ENCODE data around the gene OPRM1.

The OPRM1 gene

DNA sequence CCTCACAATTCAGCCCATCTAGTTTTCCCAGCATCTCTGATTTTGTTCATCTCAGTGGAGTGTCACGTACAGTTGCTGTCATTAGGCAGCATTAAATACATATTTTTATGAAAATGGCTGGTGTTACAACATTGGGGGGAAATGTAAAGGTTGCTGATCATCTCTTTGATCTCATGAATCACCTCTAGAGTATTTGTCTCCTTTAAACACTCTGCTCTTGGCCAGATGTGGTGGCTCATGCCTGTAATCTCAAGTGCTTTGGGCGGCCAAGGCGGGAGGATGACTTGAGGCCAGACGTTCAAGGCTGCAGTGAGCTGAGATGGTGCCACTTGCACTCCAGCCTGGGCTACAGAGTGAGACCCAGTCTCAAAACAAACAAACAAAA is 189.5 kb downstream of the OPRM1 start:
- H3K27me3 ChIP-seq (ENCODE audit: insufficient read depth, poor library complexity, severe bottlenecking), result no peaks in the 10 kb centered on the region
- DNase-seq (ENCODE audit: low read depth in 1 of 2, low spot score in 1 of 2), result no peak
- no peak overlapping the region for H3K27ac ChIP-seq (replicated peaks)
- H3K4me3 ChIP-seq (replicated peaks; ENCODE audit: insufficient read depth, low read length), result no peak overlapping the region
- TF ChIP-seq POLR2AphosphoS5 (IDR thresholded peaks at IDR 0.05; ENCODE audit: low read depth), result no peak
- no peak for TF ChIP-seq CTCF (IDR thresholded peaks at IDR 0.05; ENCODE audit: insufficient read depth, low read length)
- TF ChIP-seq, protein P1, sequence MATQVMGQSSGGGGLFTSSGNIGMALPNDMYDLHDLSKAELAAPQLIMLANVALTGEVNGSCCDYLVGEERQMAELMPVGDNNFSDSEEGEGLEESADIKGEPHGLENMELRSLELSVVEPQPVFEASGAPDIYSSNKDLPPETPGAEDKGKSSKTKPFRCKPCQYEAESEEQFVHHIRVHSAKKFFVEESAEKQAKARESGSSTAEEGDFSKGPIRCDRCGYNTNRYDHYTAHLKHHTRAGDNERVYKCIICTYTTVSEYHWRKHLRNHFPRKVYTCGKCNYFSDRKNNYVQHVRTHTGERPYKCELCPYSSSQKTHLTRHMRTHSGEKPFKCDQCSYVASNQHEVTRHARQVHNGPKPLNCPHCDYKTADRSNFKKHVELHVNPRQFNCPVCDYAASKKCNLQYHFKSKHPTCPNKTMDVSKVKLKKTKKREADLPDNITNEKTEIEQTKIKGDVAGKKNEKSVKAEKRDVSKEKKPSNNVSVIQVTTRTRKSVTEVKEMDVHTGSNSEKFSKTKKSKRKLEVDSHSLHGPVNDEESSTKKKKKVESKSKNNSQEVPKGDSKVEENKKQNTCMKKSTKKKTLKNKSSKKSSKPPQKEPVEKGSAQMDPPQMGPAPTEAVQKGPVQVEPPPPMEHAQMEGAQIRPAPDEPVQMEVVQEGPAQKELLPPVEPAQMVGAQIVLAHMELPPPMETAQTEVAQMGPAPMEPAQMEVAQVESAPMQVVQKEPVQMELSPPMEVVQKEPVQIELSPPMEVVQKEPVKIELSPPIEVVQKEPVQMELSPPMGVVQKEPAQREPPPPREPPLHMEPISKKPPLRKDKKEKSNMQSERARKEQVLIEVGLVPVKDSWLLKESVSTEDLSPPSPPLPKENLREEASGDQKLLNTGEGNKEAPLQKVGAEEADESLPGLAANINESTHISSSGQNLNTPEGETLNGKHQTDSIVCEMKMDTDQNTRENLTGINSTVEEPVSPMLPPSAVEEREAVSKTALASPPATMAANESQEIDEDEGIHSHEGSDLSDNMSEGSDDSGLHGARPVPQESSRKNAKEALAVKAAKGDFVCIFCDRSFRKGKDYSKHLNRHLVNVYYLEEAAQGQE (IDR thresholded peaks at IDR 0.05; ENCODE audit: insufficient replicate concordance, low read depth), result no peak
- TF ChIP-seq SPI1 (IDR thresholded peaks at IDR 0.05; ENCODE audit: borderline replicate concordance, low read depth), result no peak
- TF ChIP-seq GABPA (IDR thresholded peaks at IDR 0.05; ENCODE audit: low read depth), result no peak

GRCh38 chr6:154229786-154230185 is 190.7 kb downstream of the OPRM1 start:
- Histone ChIP-seq H3K27me3 (ENCODE audit: insufficient read depth, poor library complexity, severe bottlenecking) (no peaks in the 10 kb centered on the region), H3K4me3 (replicated peaks; ENCODE audit: insufficient read depth, low read length) (no peak overlapping the region), H3K27ac (replicated peaks) (no peak overlapping the region)
- no peak for DNase-seq (ENCODE audit: low read depth in 1 of 2, low spot score in 1 of 2)
- TF ChIP-seq CTCF (IDR thresholded peaks at IDR 0.05; ENCODE audit: insufficient read depth, low read length) (no peak), GABPA (IDR thresholded peaks at IDR 0.05; ENCODE audit: low read depth) (no peak), POLR2AphosphoS5 (IDR thresholded peaks at IDR 0.05; ENCODE audit: low read depth) (no peak), SPI1 (IDR thresholded peaks at IDR 0.05; ENCODE audit: borderline replicate concordance, low read depth) (no peak)
- TF ChIP-seq, protein P1 (IDR thresholded peaks at IDR 0.05; ENCODE audit: insufficient replicate concordance, low read depth), result no peak

DNA sequence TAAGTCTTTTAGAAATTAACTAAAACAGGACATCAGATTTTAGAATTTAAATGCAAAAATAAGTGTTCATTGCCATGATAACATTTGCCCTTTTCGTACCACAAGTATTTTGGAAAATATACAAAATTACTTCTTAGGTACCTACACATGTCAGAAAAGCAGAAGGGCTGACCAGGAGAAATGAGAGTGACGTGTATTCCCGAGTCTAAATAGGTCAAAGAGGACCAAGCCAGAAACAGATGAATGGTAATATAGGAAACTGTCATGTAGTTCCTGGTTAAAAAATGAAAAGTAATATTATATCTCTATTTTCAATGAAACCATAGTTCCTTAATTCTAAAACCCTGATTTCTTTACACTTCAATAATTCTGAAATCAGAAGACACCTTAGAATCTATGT is 191.4 kb downstream of the OPRM1 start:
- no peak for TF ChIP-seq POLR2AphosphoS5 (IDR thresholded peaks at IDR 0.05; ENCODE audit: low read depth)
- TF ChIP-seq SPI1 (IDR thresholded peaks at IDR 0.05; ENCODE audit: borderline replicate concordance, low read depth), result no peak
- TF ChIP-seq, protein P1 (IDR thresholded peaks at IDR 0.05; ENCODE audit: insufficient replicate concordance, low read depth), result no peak
- TF ChIP-seq CTCF (IDR thresholded peaks at IDR 0.05; ENCODE audit: insufficient read depth, low read length), result no peak
- no peak for TF ChIP-seq GABPA (IDR thresholded peaks at IDR 0.05; ENCODE audit: low read depth)
- no peak for DNase-seq (ENCODE audit: low read depth in 1 of 2, low spot score in 1 of 2)
- no peak overlapping the region for H3K4me3 ChIP-seq (replicated peaks; ENCODE audit: insufficient read depth, low read length)
- H3K27ac ChIP-seq (replicated peaks), result no peak overlapping the region
- no peaks in the 10 kb centered on the region for H3K27me3 ChIP-seq (ENCODE audit: insufficient read depth, poor library complexity, severe bottlenecking)

Data from HL-60 (cell line).